MV-4-11 (cell line): ENCODE results near the gene GMEB2.

Experiments
- DNase-seq: peaks from one replicate; lab custom pipeline; 2025; lab: John Stamatoyannopoulos, UW

Gene GMEB2

DNA sequence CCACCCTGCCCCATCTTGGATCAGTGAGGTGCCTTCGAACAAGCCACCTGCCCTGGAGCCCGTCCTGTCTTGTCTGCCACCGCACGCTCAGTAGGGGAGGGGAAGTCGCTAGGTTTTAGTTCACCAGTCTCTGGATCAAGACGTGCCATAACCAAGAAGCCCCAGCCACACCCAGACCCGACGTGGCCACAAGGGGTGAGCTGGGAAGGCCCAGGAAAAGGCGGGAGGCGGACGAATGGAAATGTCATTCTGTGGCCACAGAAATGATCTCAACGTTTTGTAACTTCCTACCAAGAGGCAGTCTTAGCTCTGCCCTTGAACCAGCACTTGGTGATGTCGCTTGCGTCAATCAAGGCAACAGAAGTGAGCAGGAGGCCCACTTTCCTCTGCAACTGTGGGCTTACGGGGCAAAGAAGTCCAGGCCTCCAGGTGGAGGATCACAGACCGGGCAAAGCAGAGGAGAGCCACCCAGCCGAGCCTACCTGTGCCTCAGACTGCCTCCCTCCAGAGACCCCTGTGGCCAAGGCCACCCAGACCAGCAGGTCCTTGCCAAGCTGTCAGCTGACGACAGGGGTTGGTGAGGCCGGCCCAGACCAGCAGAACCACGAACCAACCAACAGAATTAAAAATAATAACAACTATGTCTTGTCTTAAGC lies 14.5 kb downstream of the GMEB2 start:
- DNase-seq, result peak; percentile 97

DNA sequence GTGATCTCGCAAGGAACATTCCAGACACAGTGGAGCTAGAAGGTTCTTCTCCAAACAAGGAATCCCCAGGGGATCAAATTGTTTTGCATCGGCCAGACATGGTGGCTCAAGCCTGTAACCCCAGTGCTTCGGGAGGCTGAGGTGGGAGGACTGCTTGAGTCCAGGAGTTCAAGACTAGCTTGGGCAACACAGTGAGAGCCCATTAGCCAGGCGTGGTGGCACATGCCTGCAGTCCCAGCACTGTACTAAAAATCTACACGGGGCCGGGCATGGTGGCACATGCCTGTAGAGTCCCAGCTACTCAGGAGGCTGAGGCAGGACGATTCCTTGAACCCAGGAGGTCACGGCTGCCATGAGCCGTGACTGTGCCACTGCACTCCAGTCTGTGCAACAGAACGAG lies 15.3 kb downstream of the GMEB2 start:
- DNase-seq, result no peak

DNA sequence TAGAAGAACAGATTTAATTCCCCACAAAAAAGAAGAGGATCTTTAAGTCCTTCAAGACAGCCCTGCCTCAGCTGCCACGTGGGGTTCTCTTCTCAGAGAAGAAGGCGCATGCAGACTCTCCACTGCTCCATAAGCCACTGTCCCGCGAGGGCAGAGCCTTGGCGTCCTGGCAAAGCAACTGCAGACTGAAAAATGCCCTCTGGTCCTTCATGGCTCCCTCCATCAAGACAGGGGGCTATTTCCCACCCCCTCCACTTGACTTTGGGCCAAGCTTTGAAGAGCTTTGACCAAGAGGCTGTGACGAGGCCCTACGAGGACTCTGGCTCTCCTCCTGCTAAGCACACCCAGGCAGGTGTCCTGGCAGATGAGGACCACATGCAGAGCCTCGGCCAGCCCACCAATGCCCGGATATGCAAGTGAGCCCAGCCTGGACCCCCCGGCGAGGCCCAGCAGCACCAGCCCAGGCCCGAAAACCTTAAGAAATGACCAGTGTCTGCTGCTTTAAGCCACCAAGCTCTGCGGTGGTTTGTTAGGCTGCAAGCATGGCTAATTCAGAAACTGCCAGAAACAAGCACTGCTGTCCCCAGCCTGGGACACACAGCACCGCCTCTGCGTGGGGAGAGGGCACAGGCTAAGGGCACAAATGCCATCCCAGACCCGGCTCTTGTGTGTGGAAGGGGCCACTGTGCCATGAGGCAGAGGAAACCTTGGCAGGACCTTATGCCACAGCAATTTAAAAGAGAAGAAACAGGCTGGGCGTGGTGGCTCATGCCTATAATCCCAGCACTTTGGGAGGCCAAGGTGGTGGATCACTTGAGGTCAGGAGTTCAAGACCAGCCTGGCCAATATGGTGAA lies 16.1 kb downstream of the GMEB2 start:
- peak; percentile 38 for DNase-seq

DNA sequence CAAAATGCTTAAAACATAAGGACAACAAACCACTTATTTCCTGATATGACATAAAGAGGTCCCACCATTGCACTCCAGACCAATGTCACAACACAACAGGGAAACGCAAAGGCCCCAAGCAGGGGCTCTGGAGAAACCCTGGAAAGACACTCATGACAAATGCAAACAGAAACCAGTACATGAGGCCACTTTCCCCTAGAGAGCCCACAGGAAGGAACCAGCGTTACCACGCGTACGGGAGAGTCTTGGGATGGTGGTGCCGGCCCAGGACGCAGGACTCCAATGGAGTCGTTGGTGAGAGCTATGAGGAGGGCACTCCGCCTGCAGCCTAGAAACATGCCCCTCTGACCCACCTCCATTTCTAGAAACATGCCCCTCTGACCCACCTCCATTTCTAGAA lies 20.2 kb downstream of the GMEB2 start:
- DNase-seq, result peak; percentile 79

DNA sequence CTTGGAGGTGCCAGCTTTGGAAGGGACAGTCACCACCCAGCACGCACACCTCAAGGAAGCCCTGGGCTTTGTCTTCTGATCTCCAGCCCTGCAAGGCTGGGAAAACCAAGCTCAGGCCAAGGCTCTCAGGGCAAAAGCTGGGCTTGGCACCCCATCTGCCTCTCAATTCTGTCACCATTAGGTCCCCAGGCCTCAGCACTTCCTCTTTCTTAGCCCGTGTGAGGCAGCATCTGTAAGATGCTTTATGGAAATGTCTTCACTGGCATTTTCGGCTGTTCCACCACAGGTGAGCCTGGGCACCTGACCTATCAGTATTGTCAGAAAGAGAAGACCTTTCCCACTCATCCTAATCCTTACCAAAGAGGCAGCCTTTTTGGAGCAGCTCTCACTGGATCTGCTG lies 24.6 kb downstream of the GMEB2 start:
- peak; percentile 50 for DNase-seq

DNA sequence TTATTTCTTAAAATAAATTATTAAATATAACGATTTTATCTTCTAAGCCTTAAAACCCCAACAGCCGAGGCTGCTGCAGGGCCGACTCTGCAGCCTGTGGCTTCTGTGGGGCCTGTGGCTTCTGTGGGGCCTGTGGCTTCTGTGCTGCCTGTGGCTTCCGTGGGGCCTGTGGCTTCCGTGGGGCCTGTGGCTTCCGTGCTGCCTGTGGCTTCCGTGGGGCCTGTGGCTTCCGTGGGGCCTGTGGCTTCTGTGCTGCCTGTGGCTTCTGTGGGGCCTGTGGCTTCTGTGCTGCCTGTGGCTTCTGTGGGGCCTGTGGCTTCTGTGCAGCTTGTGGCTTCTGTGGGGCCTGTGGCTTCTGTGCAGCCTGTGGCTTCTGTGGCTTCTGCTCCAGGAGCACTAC lies 25.2 kb downstream of the GMEB2 start:
- peak; percentile 19 for DNase-seq

DNA sequence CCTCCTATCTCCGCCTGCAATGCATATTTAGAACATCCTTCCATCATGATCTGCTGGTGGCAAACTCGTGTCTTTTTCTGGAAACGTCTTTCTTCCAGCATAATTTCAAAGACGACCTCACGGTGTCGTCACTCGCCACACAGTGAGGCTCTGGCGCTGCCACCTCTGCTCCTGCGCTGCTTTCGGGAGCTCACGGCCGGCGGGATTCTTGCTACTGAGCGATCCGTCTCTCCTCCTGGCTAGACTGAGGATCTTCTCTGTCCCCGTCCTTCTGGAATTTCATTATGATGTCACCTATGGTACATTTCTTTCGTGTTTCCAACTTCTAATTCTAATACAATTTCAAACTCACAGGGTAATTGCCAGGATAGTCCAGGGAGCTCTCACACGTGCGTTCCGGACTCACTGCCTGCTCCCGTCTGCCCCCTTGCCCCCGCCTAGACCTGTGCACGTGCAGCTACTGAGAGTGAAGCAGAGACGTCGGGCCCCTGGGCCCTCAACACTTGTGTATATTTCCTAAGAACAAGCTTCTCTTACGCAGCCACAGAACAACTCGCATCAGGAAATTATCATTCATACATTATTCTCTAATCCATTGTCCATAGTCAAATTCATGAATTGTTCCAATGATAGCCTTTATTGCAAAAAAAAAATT lies 27.4 kb downstream of the GMEB2 start:
- no peak for DNase-seq

- no peak for DNase-seq
These were observed 28.2 kb downstream of the GMEB2 start for GRCh38 chr20:63598479-63599395.

DNA sequence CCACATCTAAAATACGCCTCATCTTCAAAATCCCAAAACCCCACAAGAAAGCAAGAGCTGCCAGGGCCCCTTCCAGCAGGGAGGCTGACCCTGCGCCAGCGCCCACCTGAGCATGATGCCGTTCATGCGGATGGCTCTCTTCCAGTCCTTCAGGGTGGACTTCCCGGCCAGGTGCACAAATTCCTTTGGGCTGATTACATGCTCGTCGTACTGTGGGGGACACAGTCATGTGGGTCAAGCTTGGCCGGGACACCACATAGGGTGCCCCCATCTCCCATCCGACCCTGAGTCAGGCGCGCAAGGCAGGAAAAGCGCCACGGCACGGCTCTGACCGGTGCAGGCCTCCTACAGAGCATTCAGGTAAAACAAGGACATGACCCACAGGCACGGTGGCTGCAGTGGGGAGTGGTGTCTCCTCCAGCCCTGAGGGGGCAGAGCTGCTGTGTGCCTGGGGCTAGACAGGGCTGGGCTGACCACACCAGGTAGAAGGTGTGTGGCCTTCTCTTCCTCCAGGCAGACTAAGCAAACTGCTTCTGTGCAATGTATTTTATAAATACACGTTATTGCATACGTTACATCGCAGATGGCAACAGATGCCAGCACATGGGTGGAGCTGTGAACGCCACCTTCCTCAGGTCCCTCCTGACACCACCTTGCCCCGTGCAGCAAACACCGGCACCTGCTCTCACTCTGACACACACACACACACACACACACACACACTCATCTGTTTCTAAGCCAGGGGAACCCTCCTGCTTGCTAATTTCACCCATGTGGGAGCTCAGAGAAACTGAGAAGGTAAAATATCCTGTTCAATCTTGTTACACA lies 29.0 kb downstream of the GMEB2 start:
- no peak for DNase-seq

- DNase-seq, result no peak
These were observed 30.5 kb downstream of the GMEB2 start for GRCh38 chr20:63596423-63596822.

DNA sequence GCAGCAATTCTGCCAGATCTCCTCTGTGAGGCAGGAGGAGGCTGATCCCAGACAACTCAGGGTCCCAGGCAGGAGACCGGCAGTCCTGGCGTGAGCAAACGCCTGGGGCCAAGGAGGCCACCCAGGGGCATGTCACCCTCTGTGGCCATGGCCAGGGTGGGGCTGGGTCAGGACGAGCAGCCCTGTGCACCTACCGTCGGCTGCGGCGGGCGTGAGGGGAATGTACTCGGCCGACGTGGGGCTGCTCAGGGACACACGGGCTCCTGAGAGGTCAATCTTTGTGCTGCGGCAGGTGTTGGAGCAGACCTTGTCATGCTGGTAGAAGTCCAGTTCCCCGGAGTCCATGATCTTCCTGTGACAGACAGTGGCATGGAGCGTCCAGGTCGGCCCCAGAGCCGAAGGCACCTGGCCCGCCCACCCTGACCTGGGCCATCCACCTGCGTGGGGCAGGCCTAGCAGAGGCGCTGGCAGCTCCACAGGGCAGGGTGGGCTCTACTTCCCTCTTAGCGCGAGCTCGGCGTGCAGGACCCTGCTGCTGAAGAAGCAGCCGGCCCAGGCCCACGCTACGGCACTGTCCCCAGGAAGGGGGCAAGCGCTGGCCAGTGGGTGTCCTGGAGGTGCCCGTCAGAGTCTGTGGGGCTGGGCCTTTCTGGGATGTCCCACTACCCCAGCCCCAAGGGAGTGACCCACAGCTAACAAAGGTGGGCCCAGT lies 31.3 kb downstream of the GMEB2 start:
- DNase-seq, result no peak

DNA sequence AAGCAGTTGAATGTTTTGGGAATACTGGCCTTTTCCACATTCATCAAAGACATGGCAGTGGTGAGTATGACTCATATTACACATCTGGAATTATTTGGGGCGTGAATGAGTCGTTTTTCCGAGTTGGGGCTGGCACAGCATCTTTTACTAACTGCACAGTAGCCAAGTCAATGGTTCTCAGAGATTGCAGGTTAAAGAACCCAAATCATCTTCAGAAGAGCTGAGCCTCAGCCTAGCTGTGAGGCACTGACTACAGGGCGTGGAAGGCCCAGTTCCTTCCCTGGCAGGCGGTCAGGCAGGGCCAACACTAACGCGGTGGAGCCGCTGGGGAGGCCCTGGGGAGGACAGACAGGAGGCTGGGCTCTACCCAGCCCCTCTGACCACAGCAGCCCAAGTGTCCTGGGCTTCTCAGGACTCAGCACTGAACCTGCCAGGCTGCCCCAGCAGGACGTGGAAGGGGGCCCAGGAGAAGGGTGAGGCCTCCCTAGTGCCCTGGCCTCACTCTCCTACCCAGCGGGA lies 32.8 kb downstream of the GMEB2 start:
- DNase-seq, result no peak

GRCh38 chr20:63592661-63593060 lies 34.2 kb downstream of the GMEB2 start:
- no peak for DNase-seq

DNA sequence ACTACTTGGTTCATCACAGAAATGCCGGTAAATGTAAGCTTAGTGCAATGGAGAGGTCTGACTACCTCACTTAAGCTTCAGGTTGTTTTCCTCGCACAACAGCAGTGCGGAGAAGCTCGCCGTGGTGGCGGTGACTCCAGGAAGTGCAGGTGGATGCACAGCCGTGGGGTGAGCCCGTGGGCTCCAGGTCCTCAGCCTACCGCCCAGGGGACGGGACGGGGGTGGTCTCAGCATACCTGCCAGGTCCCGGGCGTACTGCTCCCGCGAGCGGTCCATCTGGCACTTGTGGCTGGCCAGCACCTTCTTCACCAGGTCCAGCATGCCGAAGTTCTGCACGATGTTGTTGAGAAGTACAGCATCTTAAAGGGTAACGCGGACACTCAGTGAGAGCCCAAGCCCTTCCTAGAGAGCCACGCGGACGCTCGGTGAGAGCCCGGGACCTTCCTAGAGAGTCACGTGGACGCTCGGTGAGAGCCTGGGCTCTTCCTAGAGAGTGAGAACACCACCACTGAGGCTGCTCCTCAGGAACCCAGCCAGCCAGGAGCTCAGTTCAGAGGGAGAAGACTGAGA lies 35.0 kb downstream of the GMEB2 start:
- no peak for DNase-seq

DNA sequence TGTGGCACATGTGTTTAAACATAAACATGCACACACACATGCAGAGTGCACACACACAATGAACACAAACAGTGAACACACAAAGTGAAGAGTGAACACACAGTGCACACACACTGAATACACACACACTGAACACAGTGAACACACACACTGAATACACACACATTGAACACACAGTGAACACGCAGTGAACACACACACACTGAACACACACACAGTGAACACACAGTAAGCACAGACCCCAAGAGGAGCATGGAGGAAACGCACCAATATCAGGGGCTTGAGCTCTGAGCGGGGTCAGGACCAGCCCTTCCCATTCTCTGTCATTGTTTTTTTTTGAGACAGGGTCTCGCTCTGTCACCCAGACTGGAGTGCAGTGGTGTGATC lies 35.8 kb downstream of the GMEB2 start:
- DNase-seq, result no peak

DNA sequence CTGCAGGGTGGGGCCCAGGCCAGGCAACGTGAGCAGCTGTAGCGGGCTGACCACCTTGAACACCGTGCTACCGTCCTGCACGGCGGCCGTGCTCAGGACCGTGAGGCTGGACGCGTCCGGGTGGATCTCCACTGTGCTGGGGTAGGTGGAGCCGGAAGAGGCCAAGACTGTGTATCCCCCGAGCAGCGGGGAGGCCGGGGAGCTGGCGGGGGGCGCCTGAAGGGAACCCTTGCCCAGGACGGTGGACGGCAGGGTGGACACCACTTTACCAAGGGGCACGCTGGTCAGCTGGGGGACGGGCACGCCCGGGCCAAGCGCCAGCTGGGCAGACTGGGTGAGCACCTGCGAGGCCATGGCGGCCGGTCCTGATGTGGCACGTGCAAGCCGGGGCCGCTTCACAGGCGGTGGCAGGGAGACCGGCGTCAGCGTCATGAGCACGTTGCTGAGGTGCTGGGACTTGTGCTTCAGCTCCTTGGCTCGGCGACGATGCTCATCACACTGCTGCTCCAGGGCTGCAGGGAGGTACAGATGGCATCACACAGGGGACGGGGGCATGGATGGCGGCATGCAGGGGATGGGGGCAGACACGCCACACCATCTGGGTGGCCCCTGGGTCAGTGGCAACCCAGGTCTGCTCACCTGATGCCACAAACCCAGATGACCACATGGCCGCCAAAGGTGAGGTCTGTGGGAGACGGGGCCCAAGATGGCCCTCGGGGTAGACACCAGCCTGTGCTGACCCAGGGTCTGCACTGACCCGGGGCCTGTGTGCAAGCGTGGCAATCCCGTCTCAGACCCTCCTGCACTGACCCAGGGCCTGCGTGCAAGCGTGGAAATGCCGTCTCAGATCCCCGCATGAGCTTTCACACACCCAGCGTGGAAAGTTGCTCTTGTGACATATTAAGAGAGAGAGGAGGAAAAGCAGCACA lies 36.4 kb downstream of the GMEB2 start:
- no peak for DNase-seq

DNA sequence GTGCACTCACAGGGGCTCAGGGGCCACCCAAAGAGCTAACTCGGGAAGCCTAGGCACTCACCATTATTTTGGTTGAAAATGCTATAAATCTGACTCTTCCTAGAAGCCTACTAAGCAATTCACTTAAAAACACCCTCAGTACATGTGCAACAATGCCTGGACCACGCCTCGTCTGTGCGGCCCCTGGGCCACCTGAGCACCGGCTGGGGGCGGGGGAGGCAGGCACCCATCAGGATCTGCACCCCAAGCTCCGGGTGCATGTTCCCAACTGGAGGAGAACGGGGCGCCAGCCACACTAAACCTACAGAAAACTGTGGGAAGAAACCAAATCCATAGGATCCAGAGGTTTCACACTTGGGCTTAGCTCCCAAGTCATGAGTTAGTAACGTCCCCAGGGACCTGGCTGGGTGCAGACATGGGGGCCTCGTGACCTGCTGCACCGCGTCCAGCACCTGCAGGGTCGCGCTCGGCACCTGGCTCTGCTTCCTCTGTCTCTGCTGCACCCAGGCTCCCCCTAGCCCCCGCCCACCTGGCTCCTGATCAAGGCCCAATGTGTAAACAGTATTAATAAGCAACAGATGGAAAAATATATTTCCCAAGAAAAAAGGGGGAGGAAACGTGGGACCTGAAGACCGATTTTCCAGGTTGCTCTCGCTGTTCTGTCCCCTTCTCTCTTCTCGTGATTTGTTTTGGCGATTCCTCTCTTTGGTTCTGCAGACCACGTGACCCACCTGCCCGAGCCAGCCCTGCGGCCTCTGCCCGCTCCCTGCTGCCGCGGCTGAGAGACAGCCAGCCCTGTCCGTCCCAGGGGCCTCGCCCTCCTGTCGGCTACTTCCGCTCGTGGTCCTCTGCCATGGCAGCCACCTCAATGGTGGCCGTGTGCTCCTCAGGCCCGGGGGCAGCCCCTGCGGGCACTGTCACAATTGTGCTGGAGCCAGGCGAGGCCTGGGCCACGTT lies 37.4 kb downstream of the GMEB2 start:
- no peak for DNase-seq

GRCh38 chr20:63588641-63589041 lies 38.3 kb downstream of the GMEB2 start:
- DNase-seq, result no peak
